HepG2 (cell line): ENCODE measurements around the gene TTLL11. TPM values are rescaled to one million over a fixed set of nuclear protein-coding genes. Genes with fewer than 3 reads are reported as not detected.

Experiments
- ATAC-seq: fragments of 200-7000 bp; cut with Tn5 transposase; 3 replicates; pipeline ENCODE4 v1.9.1; 2020; ENCODE audit warnings: mild to moderate bottlenecking, moderate library complexity
- BruUV-seq: library from RNA; stranded (reverse); fragments of 400-500 nt; replicated peaks from 2 replicates; lab custom pipeline; 2021; lab: Mats Ljungman, UMichigan
- CTCF ChIA-PET: fragments of 300-600 bp; formaldehyde crosslinking; extraction: SDS; loops from one replicate; lab custom pipeline; 2021; ENCODE audit warnings: low total read pairs, inconsistent platforms, low intra/inter-chr PET ratio; lab: Yijun Ruan, JAX
- POLR2A ChIA-PET: fragments of 350-600 bp; sonication (Branson Sonifier 250); formaldehyde crosslinking; loops from one replicate; lab custom pipeline; 2020; ENCODE audit warnings: antibody characterized with exemption, inconsistent platforms; lab: Yijun Ruan, JAX
- DNase-seq: peaks from one replicate; pipeline ENCODE4 v3.0.0-alpha.2; 2015; ENCODE audit warnings: low spot score
- FAIRE-seq: peaks from 3 replicates; lab custom pipeline; 2011; peaks lifted over from hg19 to GRCh38; lab: Jason Lieb, UNC
- H2AFZ ChIP-seq: one replicate; pipeline ENCODE4 v1.6.1; 2011; ENCODE audit warnings: low read length, inconsistent platforms
- H3K27ac ChIP-seq: fragments of 300-600 bp; 3 replicates; pipeline ENCODE4 v1.8.0; 2011; ENCODE audit warnings: mixed run types, mild to moderate bottlenecking, mixed read lengths, low read length, inconsistent platforms; ENCODE audit not compliant: insufficient read depth; ENCODE audit errors: extremely low read length
- H3K27me3 ChIP-seq, 2 experiments: fragments of 200-600 bp in 1 of 2; 2 replicates in 1 of 2; 3 replicates in 1 of 2; pipeline versions ENCODE4 v1.6.0 to v1.8.0; 2011; ENCODE audit warnings: low read length in 2 of 2, mild to moderate bottlenecking in 2 of 2, moderate library complexity in 2 of 2, inconsistent platforms in 1 of 2; ENCODE audit not compliant: insufficient read depth in 2 of 2, control insufficient read depth in 1 of 2
- H3K36me3 ChIP-seq, 2 experiments: fragments of 200-600 bp in 1 of 2; replicated peaks in 1 of 2; 2 replicates in 1 of 2; 3 replicates in 1 of 2; pipeline versions ENCODE4 v1.5.1 to v1.8.0; 2011; ENCODE audit warnings: low read length in 2 of 2, inconsistent platforms in 1 of 2; ENCODE audit not compliant: insufficient read depth in 2 of 2, control insufficient read depth in 1 of 2
- H3K4me1 ChIP-seq: 2 replicates; pipeline ENCODE4 v1.5.1; 2012; ENCODE audit warnings: low read length, inconsistent platforms; ENCODE audit not compliant: insufficient read depth
- H3K4me2 ChIP-seq: 2 replicates; pipeline ENCODE4 v1.6.0; 2011; ENCODE audit warnings: low read depth, low read length, inconsistent platforms
- H3K4me3 ChIP-seq, 3 experiments: fragments of 200-600 bp in 1 of 3; sonication (generic), shearing (Covaris generic) in 1 of 3; replicated peaks in 1 of 3; 2 replicates each; pipeline ENCODE4 v1.5.1; 2011 to 2016; ENCODE audit warnings: low read length in 3 of 3, inconsistent platforms in 2 of 3, low read depth in 2 of 3, mild to moderate bottlenecking in 2 of 3, control low read depth in 1 of 3, mixed read lengths in 1 of 3; ENCODE audit not compliant: insufficient read depth in 1 of 3
- H3K79me2 ChIP-seq: one replicate; pipeline ENCODE4 v1.6.1; 2011; ENCODE audit warnings: low read length, inconsistent platforms; ENCODE audit not compliant: insufficient read depth
- H3K9ac ChIP-seq: 2 replicates; pipeline ENCODE4 v1.6.0; 2011; ENCODE audit warnings: mild to moderate bottlenecking, low read depth, low read length, inconsistent platforms; ENCODE audit not compliant: insufficient read depth
- H3K9me3 ChIP-seq: 2 replicates; pipeline ENCODE4 v1.5.1; 2012; ENCODE audit warnings: mild to moderate bottlenecking, low read length
- H4K20me1 ChIP-seq: 2 replicates; pipeline ENCODE4 v1.6.0; 2011; ENCODE audit warnings: inconsistent platforms, mild to moderate bottlenecking, low read length, moderate library complexity; ENCODE audit not compliant: insufficient read depth
- CBX1 ChIP-seq: IDR thresholded peaks from one replicate; pipeline ENCODE4 v1.6.1; 2016; ENCODE audit warnings: antibody characterized with exemption, low read depth
- CENPBD1 ChIP-seq: sonication (generic); formaldehyde crosslinking; IDR thresholded peaks from 2 replicates; pipeline ENCODE4 v1.8.0; 2022; ENCODE audit warnings: missing genetic modification reagents, low read depth, mild to moderate bottlenecking, borderline replicate concordance
- HIVEP1 ChIP-seq: sonication (generic); formaldehyde crosslinking; IDR thresholded peaks from 2 replicates; pipeline ENCODE4 v1.4.0; 2020; ENCODE audit warnings: mild to moderate bottlenecking, missing genetic modification reagents
- HOXA5 ChIP-seq: sonication (generic); formaldehyde crosslinking; IDR thresholded peaks from 2 replicates; pipeline ENCODE4 v1.4.0; 2020; ENCODE audit warnings: missing genetic modification reagents
- KDM6A ChIP-seq: IDR thresholded peaks from 2 replicates; pipeline ENCODE4 v1.6.1; 2016; ENCODE audit warnings: low read depth
- MIXL1 ChIP-seq: IDR thresholded peaks from 2 replicates; pipeline ENCODE4 v1.6.1; 2016
- NCOA1 ChIP-seq: sonication (generic); formaldehyde crosslinking; IDR thresholded peaks from 2 replicates; pipeline ENCODE4 v1.9.0; 2021; ENCODE audit warnings: missing genetic modification reagents
- RBFOX2 ChIP-seq: fragments of 200-400 bp; formaldehyde crosslinking; IDR thresholded peaks from 2 replicates; pipeline ENCODE4 v1.6.1; 2017; ENCODE audit warnings: low read depth, mild to moderate bottlenecking, low read length
- SALL1 ChIP-seq: sonication (generic); formaldehyde crosslinking; IDR thresholded peaks from 2 replicates; pipeline ENCODE4 v1.8.0; 2022; ENCODE audit warnings: mild to moderate bottlenecking, missing genetic modification reagents
- SOX13 ChIP-seq, 3 experiments: fragments of 450-650 bp in 1 of 3; sonication (generic) in 1 of 3; formaldehyde crosslinking in 1 of 3; IDR thresholded peaks in 2 of 3; conservative IDR thresholded peaks in 1 of 3; 2 replicates each; pipeline versions ENCODE4 v1.5.0 to v1.6.1; 2016 to 2020; ENCODE audit warnings: antibody characterized with exemption in 1 of 3, mild to moderate bottlenecking in 1 of 3, missing compliant biosample characterization in 1 of 3, missing genetic modification reagents in 1 of 3, moderate library complexity in 1 of 3
- SRSF4 ChIP-seq: fragments of 200-400 bp; formaldehyde crosslinking; IDR thresholded peaks from one replicate; pipeline ENCODE4 v1.6.1; 2018; ENCODE audit warnings: mild to moderate bottlenecking, low read depth, low read length, moderate library complexity; ENCODE audit not compliant: poor library complexity, severe bottlenecking
- ZBTB25 ChIP-seq: IDR thresholded peaks from 2 replicates; pipeline ENCODE4 v1.6.1; 2018; ENCODE audit warnings: missing genetic modification reagents
- ZNF207 ChIP-seq: fragments of 450-650 bp; IDR thresholded peaks from 2 replicates; pipeline ENCODE4 v1.6.1; 2016; ENCODE audit warnings: antibody characterized with exemption, borderline replicate concordance
- ZNF282 ChIP-seq: fragments of 450-650 bp; IDR thresholded peaks from 2 replicates; pipeline ENCODE4 v1.6.1; 2018; ENCODE audit not compliant: partially characterized antibody
- ZNF335 ChIP-seq: sonication (generic); formaldehyde crosslinking; IDR thresholded peaks from 2 replicates; pipeline ENCODE4 v1.4.0; 2020; ENCODE audit warnings: missing genetic modification reagents
- ZNF431 ChIP-seq: sonication (generic); formaldehyde crosslinking; IDR thresholded peaks from 2 replicates; pipeline ENCODE4 v1.9.0; 2022; ENCODE audit warnings: missing genetic modification reagents, low read depth, mild to moderate bottlenecking, borderline replicate concordance
- ZNF776 ChIP-seq: sonication (generic); formaldehyde crosslinking; IDR thresholded peaks from 2 replicates; pipeline ENCODE4 v1.4.0; 2020; ENCODE audit warnings: mild to moderate bottlenecking, missing genetic modification reagents
- ZNF839 ChIP-seq: sonication (generic); formaldehyde crosslinking; IDR thresholded peaks from 2 replicates; pipeline ENCODE4 v1.4.0; 2020; ENCODE audit warnings: missing genetic modification reagents, mild to moderate bottlenecking, borderline replicate concordance
- WGBS: methylation state at CpG from one replicate; pipeline ENCODE4 v1.1.6; 2017; ENCODE audit warnings: low lambda C conversion rate; 5-methylcytosine and 5-hydroxymethylcytosine counted together
- in situ Hi-C: cut with HindIII; loops from 2 replicates; pipeline ENCODE4 v1.10.0; 2017; ENCODE audit warnings: low pct_unique_long_range_greater_than_20kb; ENCODE audit not compliant: extremely low pct_ligation_motif_present
- intact Hi-C: fragments of 100-400 bp; cut with micrococcal nuclease; formaldehyde crosslinking; loops from one replicate; pipeline ENCODE4 v1.10.0; 2022; ENCODE audit not compliant: unreplicated experiment
- polyA plus RNA-seq, 8 experiments: library from polyadenylated mRNA; depleted of rRNA in 3 of 8; stranded (reverse) in 7 of 8; unstranded in 1 of 8; fragments of >200 nt; fragmentation: Illumina TruSeq in 4 of 8; extraction: Trizol in 4 of 8; gene quantifications; 2 replicates each; pipeline versions ENCODE4 v1.2.1 to v1.2.3, GENCODE V29; 2011 to 2016; ENCODE audit warnings: low read depth in 4 of 8, missing spikeins in 1 of 8, mixed read lengths in 1 of 8; ENCODE audit not compliant: insufficient read depth in 1 of 8
- total RNA-seq, 5 experiments: library from RNA; depleted of rRNA; stranded (reverse); fragments of >200 nt; fragmentation: Illumina TruSeq; extraction: Trizol; gene quantifications; 2 replicates each; pipeline ENCODE4 v1.2.3, GENCODE V29; 2016; ENCODE audit warnings: low read depth in 1 of 5

The TTLL11 gene
- total and polyA plus RNA-seq, 2 of the 13 experiments (the other 11 are each of a cell fraction or from before 2014, with no cell fraction given), result 4.5 to 5.2 TPM

- no peak for TF ChIP-seq ZNF207
- no peak for TF ChIP-seq CBX1
- TF ChIP-seq MIXL1 (CRISPR knock-in tag), result no peak
- no peak for TF ChIP-seq RBFOX2
- no peak for TF ChIP-seq ZNF335 (CRISPR knock-in tag)
- no peak for TF ChIP-seq NCOA1 (CRISPR knock-in tag)
- no peak for TF ChIP-seq ZNF776 (CRISPR knock-in tag)
- no peak for TF ChIP-seq ZNF839 (CRISPR knock-in tag)
- TF ChIP-seq KDM6A (CRISPR knock-in tag), result no peak
- TF ChIP-seq, all 625 proteins: peak for 0
- WGBS, result 3% methylated on average over 8 of the region's 9 CpGs
- CTCF ChIA-PET, result no interaction called here
- ATAC-seq, result no peak
- DNase-seq, result no peak
- H4K20me1 ChIP-seq, result no peaks in the 10 kb centered on the region
- H3K4me2 ChIP-seq, result no peak overlapping the region
- intact Hi-C loops (no loop called here), in situ Hi-C loops (no loop called here)
- H3K27ac ChIP-seq, result no peak overlapping the region
- H3K4me1 ChIP-seq, result peaks cover 12% of the 10 kb centered on the region
- H3K79me2 ChIP-seq, result no peaks in the 10 kb centered on the region
- no peak overlapping the region for H3K4me3 ChIP-seq
- H3K9me3 ChIP-seq, result no peaks in the 10 kb centered on the region
- H3K36me3 ChIP-seq, result no peaks in the 10 kb centered on the region
- peaks cover 3 to 22% of the 10 kb centered on the region in 2 experiments; a peak in 3 of 5 replicates for H3K27me3 ChIP-seq
- POLR2A ChIA-PET, result no interaction called here
- no peak overlapping the region for H3K9ac ChIP-seq
- H2AFZ ChIP-seq, result no peak overlapping the region
- no peak for FAIRE-seq
- BruUV-seq, result no TSS peak
These were observed 255.8 kb downstream of the TTLL11 start for GRCh38 chr9:121837113-121837961.

- intact Hi-C loops (no loop called here), in situ Hi-C loops (no loop called here)
- DNase-seq (no peak), ATAC-seq (no peak), FAIRE-seq (no peak)
- 3% methylated on average over 3 of the region's 3 CpGs for WGBS
- H3K4me1 ChIP-seq, result peaks cover 3% of the 10 kb centered on the region
- H3K36me3 ChIP-seq, result no peaks in the 10 kb centered on the region
- no peak overlapping the region for H3K4me3 ChIP-seq
- no peak overlapping the region for H3K4me2 ChIP-seq
- H3K79me2 ChIP-seq, result no peaks in the 10 kb centered on the region
- H3K9ac ChIP-seq, result no peak overlapping the region
- no TSS peak for BruUV-seq
- ChIA-PET CTCF (no interaction called here), POLR2A (no interaction called here)
- H3K27ac ChIP-seq, result no peak overlapping the region
- H3K9me3 ChIP-seq, result no peaks in the 10 kb centered on the region
- no peaks in the 10 kb centered on the region for H4K20me1 ChIP-seq
- TF ChIP-seq SOX13 (IDR thresholded peaks at IDR 0.05) (no peak), SOX13 (CRISPR knock-in tag; conservative IDR thresholded peaks at IDR 0.05 in 1 of 2, IDR thresholded peaks at IDR 0.05 in 1 of 2) (no peak), ZBTB25 (no peak), CENPBD1 (no peak), SRSF4 (no peak), HOXA5 (CRISPR knock-in tag) (no peak), ZNF282 (no peak), ZNF431 (CRISPR knock-in tag) (no peak), SALL1 (CRISPR knock-in tag) (no peak), HIVEP1 (no peak)
- H3K27me3 ChIP-seq, result peaks cover 3 to 22% of the 10 kb centered on the region in 2 experiments; a peak in 3 of 5 replicates
- no peak overlapping the region for H2AFZ ChIP-seq
These were observed 256.7 kb downstream of the TTLL11 start for GRCh38 chr9:121836366-121836885.
